GM12878 (cell line): Measurements from ENCODE around the gene PPP1R18. TPM values are rescaled to one million over a fixed set of nuclear protein-coding genes. Genes with fewer than 3 reads are reported as not detected.

Experiments
- ATF2 ChIP-seq: IDR thresholded peaks from 2 replicates; pipeline ENCODE4 v1.6.1; 2012; ENCODE audit warnings: low read length, inconsistent platforms
- BRCA1 ChIP-seq: IDR thresholded peaks from 2 replicates; pipeline ENCODE4 v1.6.1; 2011; ENCODE audit warnings: low read depth, low read length, improper control_type of control experiment
- CBFB ChIP-seq: IDR thresholded peaks from 2 replicates; pipeline ENCODE4 v1.6.1; 2016; ENCODE audit warnings: antibody characterized with exemption, low read depth
- CBX5 ChIP-seq: sonication (generic); IDR thresholded peaks from 2 replicates; pipeline ENCODE4 v1.6.1; 2016; ENCODE audit warnings: low read depth, moderate library complexity, mild to moderate bottlenecking, inconsistent platforms
- CEBPZ ChIP-seq: fragments of 150-350 bp; IDR thresholded peaks from 2 replicates; pipeline ENCODE4 v1.6.1; 2016; ENCODE audit warnings: low read depth, low read length
- CUX1 ChIP-seq: IDR thresholded peaks from 2 replicates; pipeline ENCODE4 v1.6.1; 2012; ENCODE audit warnings: improper control_type of control experiment, low read depth, low read length; ENCODE audit not compliant: insufficient replicate concordance
- DPF2 ChIP-seq: fragments of 450-650 bp; IDR thresholded peaks from 2 replicates; pipeline ENCODE4 v1.6.1; 2017; ENCODE audit warnings: mild to moderate bottlenecking
- EED ChIP-seq: sonication (generic); IDR thresholded peaks from 2 replicates; pipeline ENCODE4 v1.6.1; 2016; ENCODE audit warnings: antibody characterized with exemption, low read depth
- ESRRA ChIP-seq: IDR thresholded peaks from 2 replicates; pipeline ENCODE4 v1.6.1; 2012; ENCODE audit warnings: mild to moderate bottlenecking, low read length, improper control_type of control experiment
- HDGF ChIP-seq: fragments of 450-650 bp; IDR thresholded peaks from 2 replicates; pipeline ENCODE4 v1.6.1; 2016; ENCODE audit warnings: antibody characterized with exemption
- IRF4 ChIP-seq: IDR thresholded peaks from 2 replicates; pipeline ENCODE4 v1.6.1; 2011; ENCODE audit warnings: low read depth, low read length
- JUNB ChIP-seq: IDR thresholded peaks from 2 replicates; pipeline ENCODE4 v1.6.1; 2016; ENCODE audit warnings: antibody characterized with exemption, mild to moderate bottlenecking
- KAT2A ChIP-seq: conservative IDR thresholded peaks from 2 replicates; pipeline ENCODE4 v1.6.1; 2011; ENCODE audit warnings: low read depth, low read length; ENCODE audit not compliant: control insufficient read depth
- MEF2B ChIP-seq: fragments of 450-650 bp; IDR thresholded peaks from 2 replicates; pipeline ENCODE4 v1.6.1; 2018; ENCODE audit warnings: mild to moderate bottlenecking, moderate library complexity; ENCODE audit not compliant: partially characterized antibody, poor library complexity, severe bottlenecking
- RAD51 ChIP-seq: fragments of 450-650 bp; IDR thresholded peaks from 2 replicates; pipeline ENCODE4 v1.6.1; 2016; ENCODE audit warnings: moderate library complexity, mild to moderate bottlenecking, inconsistent platforms
- RELB ChIP-seq: fragments of 450-650 bp; IDR thresholded peaks from 2 replicates; pipeline ENCODE4 v1.6.1; 2017; ENCODE audit warnings: low read depth, mild to moderate bottlenecking, moderate library complexity
- RUNX3 ChIP-seq: IDR thresholded peaks from 2 replicates; pipeline ENCODE4 v1.6.1; 2012; ENCODE audit warnings: low read length, inconsistent platforms
- SMC3 ChIP-seq: IDR thresholded peaks from 2 replicates; pipeline ENCODE4 v1.6.1; 2011; ENCODE audit warnings: low read length, improper control_type of control experiment, borderline replicate concordance
- ZZZ3 ChIP-seq: IDR thresholded peaks from 2 replicates; pipeline ENCODE4 v1.6.1; 2011; ENCODE audit warnings: low read depth; ENCODE audit not compliant: control insufficient read depth, insufficient read length
- polyA plus RNA-seq, 11 experiments: library from polyadenylated mRNA; depleted of rRNA in 4 of 11; unstranded in 6 of 11; stranded (reverse) in 5 of 11; fragments of >200 nt; fragmentation: Nextera tagmentation in 4 of 11; fragmentation: Illumina TruSeq in 1 of 11; extraction: Ambion mirVana in 4 of 11; extraction: Trizol in 1 of 11; gene quantifications; 1 replicate in 1 of 11; 2 replicates in 10 of 11; pipeline versions ENCODE4 v1.2.1 to v1.2.3, GENCODE V29; 2011 to 2016; ENCODE audit warnings: inconsistent platforms in 2 of 11, missing spikeins in 2 of 11, low read depth in 1 of 11
- total RNA-seq, 4 experiments: library from RNA; depleted of rRNA in 3 of 4; stranded (reverse); fragments of >200 nt in 3 of 4; fragmentation: Illumina TruSeq in 1 of 4; extraction: Trizol in 1 of 4; gene quantifications; 2 replicates each; pipeline versions ENCODE4 v1.2.1 to v1.2.3, GENCODE V29; 2013 to 2021

Gene PPP1R18
- total and polyA plus RNA-seq, 10 of the 15 experiments (the other 5 are each of a cell fraction or from before 2014, with no cell fraction given), result 21.0 to 119 (median 52.6) TPM

- TF ChIP-seq CUX1, result no peak
- TF ChIP-seq BRCA1, result no peak
- no peak for TF ChIP-seq CBFB
- no peak for TF ChIP-seq IRF4
- no peak for TF ChIP-seq JUNB
- no peak for TF ChIP-seq MEF2B
- no peak for TF ChIP-seq RELB
- 0 out of 2 replicates have a peak, but pooled peaks have one; percentile 4 for TF ChIP-seq SMC3
- peak; percentile 50; the same call in 1 of the 2 replicates for TF ChIP-seq DPF2
- no peak for TF ChIP-seq EED
- no peak for TF ChIP-seq ZZZ3
- no peak for TF ChIP-seq CBX5
- no peak for TF ChIP-seq KAT2A
- TF ChIP-seq ESRRA, result 0 out of 2 replicates have a peak, but pooled peaks have one; percentile 33
- peak; percentile 90 for TF ChIP-seq RAD51
- 0 out of 2 replicates have a peak, but pooled peaks have one; percentile 21 for TF ChIP-seq HDGF
- no peak for TF ChIP-seq RUNX3
- TF ChIP-seq ATF2, result no peak
- no peak for TF ChIP-seq CEBPZ
These were observed 35.0 kb upstream of the PPP1R18 start (continued) for GRCh38 chr6:30721198-30722024.
